Esophagus muscularis mucosa (tissue), 4 donors: Measurements from ENCODE around the gene DOK6. TPM values are rescaled to one million over a fixed set of nuclear protein-coding genes. Genes with fewer than 3 reads are reported as not detected.
"Not testable (repeated sequence)": the region's sequence is repeated elsewhere in the genome, so short reads cannot be mapped to it uniquely, and the experiment has no call there.

Experiments used
- DNase-seq: peaks from one replicate; pipeline ENCODE4 v3.0.0-alpha.2; 2017; ENCODE audit errors: extremely low spot score
- H3K27ac ChIP-seq, 4 donors: fragments of 200-600 bp; sonication (generic); replicated peaks in 1 of 4; 1 replicate in 3 of 4; 2 replicates in 1 of 4; pipeline ENCODE4 v1.5.1; 2016 to 2019; ENCODE audit warnings: mild to moderate bottlenecking in 1 of 4
- H3K27me3 ChIP-seq, 4 donors: fragments of 200-600 bp; sonication (generic); one replicate each; pipeline versions ENCODE4 v1.5.1 to v1.6.0; 2016 to 2019
- H3K36me3 ChIP-seq, 4 donors: fragments of 200-600 bp; sonication (generic); one replicate each; pipeline ENCODE4 v1.5.1; 2016 to 2019
- H3K4me1 ChIP-seq, 4 donors: fragments of 200-600 bp; sonication (generic); one replicate each; pipeline ENCODE4 v1.5.1; 2016 to 2019
- H3K4me3 ChIP-seq, 4 donors: fragments of 200-600 bp; sonication (generic); 1 replicate in 2 of 4; 2 replicates in 2 of 4; pipeline ENCODE4 v1.5.1; 2016 to 2019; ENCODE audit warnings: mild to moderate bottlenecking in 4 of 4, moderate library complexity in 1 of 4
- H3K9me3 ChIP-seq, 4 donors: fragments of 200-600 bp; sonication (generic); 1 replicate in 3 of 4; 2 replicates in 1 of 4; pipeline ENCODE4 v1.5.1; 2016 to 2019
- CTCF ChIP-seq, 3 experiments: fragments of 200-600 bp in 2 of 3; fragments of 450-650 bp in 1 of 3; sonication (generic) in 2 of 3; IDR thresholded peaks; one replicate each; pipeline ENCODE4 v1.5.1; 2017 to 2019; ENCODE audit warnings: antibody characterized with exemption in 3 of 3, mild to moderate bottlenecking in 2 of 3, moderate library complexity in 1 of 3
- EP300 ChIP-seq: sonication (generic); formaldehyde crosslinking; IDR thresholded peaks from one replicate; pipeline ENCODE4 v1.6.1; 2017; ENCODE audit warnings: antibody characterized with exemption
- POLR2A ChIP-seq: fragments of 450-650 bp; IDR thresholded peaks from one replicate; pipeline ENCODE4 v1.6.1; 2017; ENCODE audit warnings: antibody characterized with exemption, moderate library complexity, mild to moderate bottlenecking, low read depth
- POLR2AphosphoS5 ChIP-seq, 2 donors: sonication (generic); formaldehyde crosslinking; IDR thresholded peaks; one replicate each; pipeline ENCODE4 v1.6.1; 2017; ENCODE audit warnings: antibody characterized with exemption in 2 of 2
- WGBS: methylation state at CpG from one replicate; pipeline ENCODE4 v1.1.5; 2018; 5-methylcytosine and 5-hydroxymethylcytosine counted together
- intact Hi-C: fragments of 100-400 bp; cut with DNase I; formaldehyde crosslinking; loops from one replicate; pipeline ENCODE4 v1.15.1; 2023
- total RNA-seq, 4 donors: library from RNA; depleted of rRNA; stranded (reverse); fragments of >200 nt; gene quantifications; one replicate each; pipeline versions ENCODE4 v1.1.0 to v1.2.1, GENCODE V29; 2016

DOK6 gene
- total RNA-seq, 4 donors from 2014 or later: 0.83 to 4.1 (median 1.9) TPM

- intact Hi-C loops: no loop called here
- Histone ChIP-seq H3K4me3 (no peak overlapping the region), H3K27me3 (no peaks in the 10 kb centered on the region), H3K9me3 (no peaks in the 10 kb centered on the region), H3K27ac (no peak overlapping the region), H3K4me1 (no peaks in the 10 kb centered on the region), H3K36me3 (no peaks in the 10 kb centered on the region)
- TF ChIP-seq EP300 (no peak), POLR2A (no peak), POLR2AphosphoS5 (IDR thresholded peaks at IDR 0.05) (no peak), CTCF (IDR thresholded peaks at IDR 0.05) (no peak)
- no peak for DNase-seq
- WGBS: 90% methylated on average over 4 of the region's 4 CpGs
Observed at GRCh38 chr18:69814861-69815385, 414.2 kb downstream of the DOK6 start.

GRCh38 chr18:69817335-69817940, 416.8 kb downstream of the DOK6 start:
- H3K9me3 ChIP-seq: no peaks in the 10 kb centered on the region
- DNase-seq: no peak
- no peak overlapping the region for H3K27ac ChIP-seq
- TF ChIP-seq POLR2A: no peak
- TF ChIP-seq EP300: no peak
- no peak for TF ChIP-seq CTCF (IDR thresholded peaks at IDR 0.05)
- no peak for TF ChIP-seq POLR2AphosphoS5 (IDR thresholded peaks at IDR 0.05)
- 68% methylated on average over 5 of the region's 5 CpGs for WGBS
- intact Hi-C loops: no loop called here
- H3K27me3 ChIP-seq: no peaks in the 10 kb centered on the region
- no peak overlapping the region for H3K4me3 ChIP-seq
- no peaks in the 10 kb centered on the region for H3K36me3 ChIP-seq
- H3K4me1 ChIP-seq: no peaks in the 10 kb centered on the region

GRCh38 chr18:69819460-69819859, 418.8 kb downstream of the DOK6 start:
- Histone ChIP-seq H3K4me1 (no peaks in the 10 kb centered on the region), H3K4me3 (no peak overlapping the region), H3K27me3 (no peaks in the 10 kb centered on the region), H3K36me3 (no peaks in the 10 kb centered on the region), H3K27ac (no peak overlapping the region), H3K9me3 (no peaks in the 10 kb centered on the region)
- 71% methylated on average over 2 of the region's 2 CpGs for WGBS
- intact Hi-C loops: no loop called here
- no peak for TF ChIP-seq CTCF (IDR thresholded peaks at IDR 0.05)
- TF ChIP-seq POLR2A: no peak
- no peak for DNase-seq

GRCh38 chr18:69820538-69820937, 419.9 kb downstream of the DOK6 start:
- WGBS: 98% methylated on average over 4 of the region's 4 CpGs
- Histone ChIP-seq H3K4me1 (no peaks in the 10 kb centered on the region), H3K27me3 (no peaks in the 10 kb centered on the region), H3K9me3 (no peaks in the 10 kb centered on the region), H3K4me3 (no peak overlapping the region), H3K36me3 (no peaks in the 10 kb centered on the region), H3K27ac (no peak overlapping the region)
- no peak for DNase-seq
- TF ChIP-seq POLR2AphosphoS5 (IDR thresholded peaks at IDR 0.05) (no peak), CTCF (IDR thresholded peaks at IDR 0.05) (no peak), EP300 (no peak), POLR2A (no peak)
- intact Hi-C loops: no loop called here

GRCh38 chr18:69830189-69830588, 429.5 kb downstream of the DOK6 start:
- Histone ChIP-seq H3K4me1 (no peaks in the 10 kb centered on the region), H3K27me3 (no peaks in the 10 kb centered on the region), H3K9me3 (no peaks in the 10 kb centered on the region), H3K4me3 (no peak overlapping the region), H3K27ac (no peak overlapping the region), H3K36me3 (no peaks in the 10 kb centered on the region)
- WGBS: 94% methylated on average over 1 of the region's 1 CpG
- intact Hi-C loops: no loop called here
- TF ChIP-seq POLR2AphosphoS5 (IDR thresholded peaks at IDR 0.05): no peak
- no peak for DNase-seq

GRCh38 chr18:69834980-69835379, 434.3 kb downstream of the DOK6 start:
- not testable (repeated sequence) for H3K36me3 ChIP-seq, H3K27ac ChIP-seq, H3K4me3 ChIP-seq, DNase-seq, H3K27me3 ChIP-seq, H3K4me1 ChIP-seq, H3K9me3 ChIP-seq
- intact Hi-C loops: loop anchor here (5.0 kb wide), 1 partner anchor 62 kb away; no protein-coding TSS in a partner anchor
- 95% methylated on average over 12 of the region's 12 CpGs for WGBS
